C4-2B (cell line): Measurements from ENCODE around the gene PC.
"Not testable (repeated sequence)": the region's sequence is repeated elsewhere in the genome, so short reads cannot be mapped to it uniquely, and the experiment has no call there.

Experiments
- H3K27ac ChIP-seq: fragments of 450-650 bp; 2 replicates; pipeline ENCODE4 v1.5.1; 2017
- ZFX ChIP-seq: fragments of 450-650 bp; IDR thresholded peaks from 2 replicates; pipeline ENCODE4 v1.6.1; 2017
- TF ChIP-seq, protein P1 (sequence below): fragments of 450-650 bp; conservative IDR thresholded peaks from 2 replicates; pipeline ENCODE4 v1.5.1; 2017; ENCODE audit warnings: mild to moderate bottlenecking

The PC gene

GRCh38 chr11:66970371-66970806, 12.2 kb upstream of the PC start:
- no peak for TF ChIP-seq ZFX
- TF ChIP-seq, protein P1, sequence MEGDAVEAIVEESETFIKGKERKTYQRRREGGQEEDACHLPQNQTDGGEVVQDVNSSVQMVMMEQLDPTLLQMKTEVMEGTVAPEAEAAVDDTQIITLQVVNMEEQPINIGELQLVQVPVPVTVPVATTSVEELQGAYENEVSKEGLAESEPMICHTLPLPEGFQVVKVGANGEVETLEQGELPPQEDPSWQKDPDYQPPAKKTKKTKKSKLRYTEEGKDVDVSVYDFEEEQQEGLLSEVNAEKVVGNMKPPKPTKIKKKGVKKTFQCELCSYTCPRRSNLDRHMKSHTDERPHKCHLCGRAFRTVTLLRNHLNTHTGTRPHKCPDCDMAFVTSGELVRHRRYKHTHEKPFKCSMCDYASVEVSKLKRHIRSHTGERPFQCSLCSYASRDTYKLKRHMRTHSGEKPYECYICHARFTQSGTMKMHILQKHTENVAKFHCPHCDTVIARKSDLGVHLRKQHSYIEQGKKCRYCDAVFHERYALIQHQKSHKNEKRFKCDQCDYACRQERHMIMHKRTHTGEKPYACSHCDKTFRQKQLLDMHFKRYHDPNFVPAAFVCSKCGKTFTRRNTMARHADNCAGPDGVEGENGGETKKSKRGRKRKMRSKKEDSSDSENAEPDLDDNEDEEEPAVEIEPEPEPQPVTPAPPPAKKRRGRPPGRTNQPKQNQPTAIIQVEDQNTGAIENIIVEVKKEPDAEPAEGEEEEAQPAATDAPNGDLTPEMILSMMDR = no peak
- H3K27ac ChIP-seq = no peak overlapping the region

GRCh38 chr11:66969584-66970225, 11.5 kb upstream of the PC start:
- TF ChIP-seq, protein P1 = no peak
- no peak for TF ChIP-seq ZFX
- H3K27ac ChIP-seq = no peak overlapping the region

DNA sequence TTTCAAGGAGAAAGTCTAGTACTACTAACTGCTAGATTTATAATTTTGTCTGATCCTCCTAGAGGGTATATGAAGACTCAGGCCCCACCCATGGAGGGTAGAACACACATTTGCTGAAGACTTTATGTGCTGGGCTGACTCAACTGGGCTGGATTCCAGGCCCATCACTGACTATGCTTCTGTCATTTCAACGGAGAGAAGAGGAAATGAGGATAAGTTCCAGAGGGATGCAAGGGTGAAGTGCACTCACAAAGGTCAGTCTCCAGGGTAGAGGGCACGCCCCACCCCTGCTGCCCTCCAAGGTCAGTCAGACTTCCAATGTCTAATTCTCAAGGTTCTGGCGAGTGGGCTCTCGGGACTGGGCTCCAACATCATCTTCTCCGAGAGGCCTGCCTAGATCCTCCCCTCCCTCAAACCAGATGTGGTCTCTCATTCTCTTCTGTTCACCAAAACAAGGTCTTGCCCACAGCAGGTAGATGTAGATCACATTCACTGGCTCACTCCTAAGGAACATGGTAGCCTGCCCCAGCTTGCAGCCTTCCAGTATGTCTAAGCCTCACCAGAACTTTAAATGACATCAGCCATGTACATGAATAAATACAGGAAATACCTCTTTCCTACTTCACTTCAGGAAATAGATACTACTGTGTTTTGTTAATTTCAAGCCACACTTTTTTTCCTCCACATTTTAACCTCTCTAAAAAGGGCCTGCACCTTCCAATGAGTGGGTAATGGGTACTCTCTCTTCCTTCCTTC, 9.7 kb upstream of the PC start:
- no peak overlapping the region for H3K27ac ChIP-seq
- TF ChIP-seq ZFX = no peak
- TF ChIP-seq, protein P1 = no peak

DNA sequence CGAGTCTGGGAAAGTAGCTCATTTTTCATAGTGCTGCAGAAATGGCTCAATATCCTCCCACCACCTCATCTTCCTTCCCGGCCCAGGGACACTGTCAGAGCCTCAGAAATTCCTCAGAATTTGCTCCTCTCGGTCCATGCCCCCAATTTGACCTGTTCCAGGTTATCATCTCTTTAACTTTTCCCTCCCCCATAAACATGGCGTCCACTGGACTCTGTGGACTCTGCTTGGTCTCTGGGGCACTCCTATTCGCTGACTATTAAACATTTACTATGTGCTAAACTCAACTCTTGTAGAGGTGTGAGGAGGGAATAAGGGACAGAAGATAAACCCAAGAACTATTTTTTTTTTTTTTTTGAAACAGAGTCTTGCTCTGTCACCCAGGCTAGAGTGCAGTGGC, 8.2 kb upstream of the PC start:
- no peak for TF ChIP-seq ZFX
- TF ChIP-seq, protein P1 = no peak
- no peak overlapping the region for H3K27ac ChIP-seq

DNA sequence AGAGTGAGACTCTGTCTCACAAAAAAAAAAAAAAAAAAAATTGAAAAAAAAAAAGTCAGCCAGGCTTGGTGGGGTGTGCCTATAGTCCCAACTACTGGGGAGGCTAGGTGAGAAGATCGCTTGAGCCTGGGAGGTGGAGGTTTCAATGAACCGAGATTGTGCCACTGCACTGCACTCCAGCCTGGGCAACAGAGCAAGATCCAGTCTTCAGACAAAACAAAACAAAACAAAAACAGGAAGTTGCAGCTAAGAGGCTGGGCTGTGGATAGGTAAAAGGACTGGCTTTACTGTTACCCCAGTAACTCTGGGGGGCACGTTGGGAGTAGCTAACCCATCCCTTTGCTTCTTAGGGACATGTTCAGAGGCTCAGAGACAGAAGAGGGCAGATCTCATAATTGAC, 6.3 kb upstream of the PC start:
- H3K27ac ChIP-seq = no peak overlapping the region
- TF ChIP-seq, protein P1 = no peak
- no peak for TF ChIP-seq ZFX

DNA sequence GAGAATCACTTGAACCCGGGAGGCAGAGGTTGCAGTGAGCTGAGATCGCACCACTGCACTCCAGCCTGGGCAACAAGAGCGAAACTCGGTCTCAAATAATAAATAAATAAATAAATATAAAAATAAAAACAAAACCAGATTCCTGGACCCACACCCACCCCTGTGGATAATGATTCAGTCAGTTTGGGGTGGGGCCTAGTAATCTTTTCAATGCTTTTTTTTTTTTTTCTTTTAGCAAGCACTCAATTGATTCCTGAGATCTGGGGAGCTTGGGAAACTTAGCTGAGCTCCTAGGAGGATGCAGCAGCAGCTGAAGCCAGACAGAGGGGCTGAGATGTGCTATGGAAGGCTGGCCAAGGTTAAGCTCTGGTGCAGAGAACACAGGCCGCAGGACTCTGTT, 4.6 kb upstream of the PC start:
- no peak overlapping the region for H3K27ac ChIP-seq
- TF ChIP-seq ZFX = no peak
- TF ChIP-seq, protein P1 = no peak

DNA sequence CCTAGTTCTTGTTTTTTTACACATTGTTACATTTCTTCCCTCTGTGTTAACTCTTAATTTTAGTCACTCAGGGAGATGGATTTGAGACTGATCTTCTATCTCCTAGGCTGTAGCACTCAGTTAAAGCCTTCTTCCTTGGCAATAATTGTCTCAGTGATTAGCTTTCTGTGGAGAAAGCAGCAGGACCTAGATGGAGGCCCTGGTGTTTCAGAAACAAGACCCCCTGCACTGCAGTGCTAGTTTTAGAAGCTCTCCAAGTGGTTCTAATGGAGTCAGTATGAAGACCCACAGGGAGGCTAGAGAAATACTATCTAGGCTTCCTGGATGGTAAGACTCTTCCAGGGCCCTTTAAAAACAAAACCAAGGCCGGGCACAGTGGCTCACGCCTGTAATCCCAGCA, 4.1 kb upstream of the PC start:
- no peak for TF ChIP-seq ZFX
- TF ChIP-seq, protein P1 = no peak
- H3K27ac ChIP-seq = no peak overlapping the region

DNA sequence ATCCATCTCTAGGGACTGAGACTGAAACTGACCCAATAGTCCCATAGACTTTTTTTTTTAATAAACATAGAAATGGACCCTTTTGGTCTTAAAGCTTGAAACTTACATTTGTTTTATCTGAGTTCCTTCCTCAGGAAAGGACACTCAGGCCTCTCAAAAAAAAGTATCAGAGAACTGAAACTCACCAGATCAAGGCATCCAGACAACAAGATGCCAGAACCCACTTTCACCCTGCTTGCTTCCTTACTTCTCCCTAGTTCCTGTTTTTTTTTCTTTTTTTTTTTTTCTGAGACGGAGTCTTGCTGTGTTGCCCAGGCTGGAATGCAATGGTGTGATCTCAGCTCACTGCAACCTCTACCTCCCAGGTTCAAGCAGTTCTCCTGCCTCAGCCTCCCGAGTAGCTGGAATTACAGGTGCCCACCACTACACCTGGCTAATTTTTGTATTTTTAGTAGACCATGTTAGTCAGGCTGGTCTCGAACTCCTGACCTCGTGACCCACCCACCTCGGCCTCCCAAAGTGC, 3.6 kb upstream of the PC start:
- H3K27ac ChIP-seq = not testable (repeated sequence)
